GM21737 (cell line): ENCODE results near the gene SCN11A.

Experiments
- ATAC-seq: cut with Tn5 transposase; IDR thresholded peaks from one replicate; pipeline ENCODE4 v1.9.1; 2021; ENCODE audit warnings: mild to moderate bottlenecking, moderate library complexity; ENCODE audit not compliant: unreplicated experiment

SCN11A gene

DNA sequence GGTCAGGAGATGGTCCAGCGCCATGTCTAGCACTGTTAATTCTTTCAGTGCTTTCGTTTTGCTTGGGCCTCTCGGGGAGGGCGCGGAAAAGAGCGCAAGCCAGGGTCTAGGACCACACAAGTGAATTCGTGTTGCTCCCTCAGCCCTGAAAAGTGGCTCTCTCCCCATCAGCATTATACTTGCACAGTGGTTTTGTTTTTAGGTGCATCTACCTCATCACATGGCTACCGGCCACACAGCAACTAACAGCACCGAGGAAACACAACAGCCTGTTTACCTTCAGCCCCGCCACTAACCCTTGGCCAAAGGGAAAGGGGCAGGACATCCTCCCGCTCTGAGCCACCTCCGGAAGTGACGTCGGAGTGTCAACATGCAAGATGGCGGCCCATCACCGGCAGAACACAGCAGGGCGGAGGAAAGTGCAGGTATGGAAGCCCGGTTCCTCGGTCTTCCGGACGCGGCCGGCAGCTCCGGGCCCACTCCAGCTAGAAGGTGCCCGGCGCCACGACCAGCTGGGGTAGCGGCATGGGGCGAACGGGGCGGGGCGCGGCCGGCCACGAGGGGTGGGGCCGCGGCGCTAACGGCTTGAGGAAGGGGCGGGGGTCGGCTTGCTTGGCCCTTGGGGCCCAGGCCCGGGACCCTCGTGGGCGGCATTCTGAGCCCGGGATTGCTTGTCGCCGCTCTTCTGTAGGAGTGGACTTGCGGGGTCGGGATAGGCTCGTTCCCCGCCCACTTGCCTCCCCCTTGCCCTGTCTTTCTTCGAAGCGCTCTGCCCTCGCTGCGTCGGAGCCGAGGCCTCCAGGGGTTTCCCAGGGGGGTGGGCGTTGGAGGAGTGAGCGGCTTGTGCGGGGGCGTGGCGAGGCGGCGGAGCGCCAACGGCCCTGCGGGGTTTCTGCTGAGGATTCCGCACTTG is at the start of gene SCN11A, which contains the start of gene WDR48:
SCN11A (minus strand) TSS at position 296 of the 913 bp plus-strand sequence. CDS start 101,582 bp downstream, outside the sequence.
WDR48 (plus strand) TSS at position 368 of the 913 bp plus-strand sequence; CDS start at position 378, 10 bp downstream.
- peak; percentile 98 for ATAC-seq

DNA sequence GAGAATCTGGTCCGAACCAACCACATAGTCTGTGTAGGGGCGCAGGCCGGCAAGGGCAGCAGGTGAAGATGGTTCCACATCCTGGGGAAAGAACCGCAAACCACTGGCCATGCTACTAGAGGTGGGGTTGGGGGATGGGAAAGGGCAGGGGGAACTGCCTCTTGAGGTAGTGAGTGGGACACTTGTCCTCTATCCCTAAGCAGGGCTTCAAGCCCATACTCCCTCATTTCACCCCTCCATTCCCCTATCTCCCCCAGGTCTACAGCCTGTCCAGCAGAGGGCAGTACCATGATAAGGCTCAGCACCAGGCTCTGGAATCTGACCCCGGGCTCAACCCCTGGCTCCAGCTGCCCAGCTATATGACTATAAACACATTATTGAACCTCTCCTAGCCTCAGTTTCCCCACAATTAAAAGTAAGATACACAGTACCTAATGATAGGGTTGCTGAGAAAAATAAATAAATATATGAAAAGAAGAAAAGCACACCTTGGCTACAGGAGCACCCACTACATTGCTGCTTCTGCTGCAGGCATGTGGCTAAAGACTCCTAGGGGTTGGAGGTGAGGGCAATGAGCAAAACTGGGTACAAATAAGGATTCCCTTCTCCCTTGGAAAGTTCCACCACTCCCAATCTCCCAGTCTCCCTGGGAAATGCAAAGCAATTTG is 49.4 kb upstream of the SCN11A start:
- no peak for ATAC-seq

- no peak for ATAC-seq
These were observed 48.7 kb upstream of the SCN11A start for GRCh38 chr3:39100500-39100886.

DNA sequence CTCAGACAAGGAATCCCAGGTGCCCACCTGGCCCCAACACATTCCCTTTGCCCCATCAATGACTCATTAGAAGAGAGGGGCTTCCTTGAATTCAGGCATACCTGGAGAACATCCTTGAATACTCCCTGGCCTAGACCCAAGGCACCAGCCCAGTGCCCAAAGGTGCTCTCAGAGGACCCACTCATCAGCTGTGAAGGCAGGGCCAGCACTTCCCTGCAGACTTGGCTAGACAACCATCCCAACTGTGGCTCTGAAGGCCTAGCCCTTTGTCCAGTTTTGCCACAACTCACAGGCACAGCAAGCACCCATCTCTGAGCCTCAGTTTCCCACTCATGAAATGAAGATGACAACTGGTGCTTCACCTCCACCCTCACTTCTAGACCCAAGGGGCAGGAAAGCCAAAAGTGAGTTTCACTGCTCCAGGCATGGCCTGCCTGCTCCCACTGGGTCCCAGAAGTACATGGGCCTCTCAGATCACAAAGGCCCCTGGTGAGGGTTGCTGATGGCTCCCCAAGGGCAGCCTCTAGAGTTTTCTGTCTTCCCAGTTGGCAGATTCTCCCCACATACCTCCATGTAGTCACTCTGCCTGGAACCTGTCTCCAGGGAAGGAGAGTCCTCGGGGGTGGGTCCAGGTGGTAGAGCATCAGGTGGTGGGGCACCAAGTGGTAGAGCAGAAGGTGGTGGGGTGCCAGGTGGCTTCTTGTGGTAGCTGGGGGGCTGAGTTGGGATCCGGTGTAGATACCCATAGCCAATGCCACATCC is 48.2 kb upstream of the SCN11A start:
- no peak for ATAC-seq

DNA sequence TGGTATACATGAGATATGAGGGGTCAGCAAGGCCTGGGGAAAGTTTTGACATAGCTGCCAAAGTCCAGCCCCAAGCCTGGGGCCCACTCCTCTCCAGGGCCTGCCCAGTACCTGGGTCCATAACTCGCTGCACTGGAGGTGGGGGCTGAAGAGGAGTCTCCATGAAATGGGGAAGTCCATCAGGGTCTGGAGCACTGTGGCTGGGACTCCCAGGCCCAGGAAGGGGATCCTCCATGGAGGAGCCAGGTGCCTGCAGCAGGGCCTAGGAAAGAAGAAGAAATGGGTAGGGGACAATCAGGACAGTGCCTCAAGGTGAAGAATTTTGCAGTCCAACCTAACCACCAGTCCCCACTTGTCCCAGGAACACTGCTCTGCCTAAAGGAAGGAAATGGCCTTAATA is 47.5 kb upstream of the SCN11A start:
- no peak for ATAC-seq

- no peak for ATAC-seq
These were observed 46.8 kb upstream of the SCN11A start for GRCh38 chr3:39098473-39099000.

DNA sequence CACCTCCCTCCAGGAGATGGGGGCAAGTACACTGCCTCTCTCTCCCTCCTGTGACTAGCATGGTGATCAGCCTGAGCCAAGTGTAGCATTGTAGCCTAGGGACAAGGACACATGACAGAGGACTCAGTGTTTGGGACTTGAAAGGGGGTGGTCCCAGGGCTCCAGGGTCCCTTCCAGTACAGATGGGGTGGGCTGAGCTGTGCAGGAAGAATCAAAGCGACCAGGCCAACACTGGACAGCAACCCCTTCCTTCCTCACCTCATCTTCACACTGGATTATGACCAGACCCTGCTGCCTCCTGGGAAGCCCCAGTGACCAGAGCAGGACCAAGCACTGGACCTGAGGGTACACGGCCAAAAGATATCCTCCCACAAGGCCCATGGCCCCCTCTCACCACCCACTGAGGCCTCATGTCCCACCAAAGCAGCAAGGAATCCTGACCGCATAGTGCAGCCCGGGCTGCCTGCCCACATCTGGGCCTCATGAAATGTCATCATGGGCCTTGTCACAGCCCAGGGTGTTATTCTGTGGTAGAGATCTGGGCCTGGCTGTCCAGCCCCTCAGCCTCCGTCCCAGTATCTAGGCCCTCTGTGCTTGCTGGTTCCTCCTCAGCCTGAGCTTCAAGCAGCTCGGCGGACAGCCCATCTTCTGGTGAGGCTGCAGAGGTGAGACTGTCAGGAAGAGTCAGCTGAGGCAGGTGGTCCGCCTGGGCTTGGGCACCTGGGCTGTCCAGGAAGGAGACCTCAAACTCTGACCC is 46.1 kb upstream of the SCN11A start:
- no peak for ATAC-seq

DNA sequence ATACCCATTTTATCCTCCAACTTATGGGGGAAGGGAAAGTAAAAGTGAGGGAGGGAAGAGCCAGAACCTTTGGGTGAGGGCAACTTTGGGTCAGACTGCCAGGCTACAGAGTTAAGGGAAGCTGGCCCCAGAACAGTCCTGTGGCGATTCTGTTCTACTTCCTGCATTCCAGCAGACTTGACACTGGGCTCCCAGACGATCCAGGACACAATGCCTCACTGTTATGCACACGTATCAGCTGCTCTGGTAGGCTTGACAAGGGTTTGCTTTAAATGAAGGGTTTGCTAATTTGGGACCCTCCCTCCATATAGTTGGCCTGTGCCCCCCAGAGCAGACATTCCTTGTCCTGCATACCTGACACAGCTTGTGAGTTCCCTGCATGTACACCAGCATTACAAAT is 45.0 kb upstream of the SCN11A start:
- no peak for ATAC-seq

DNA sequence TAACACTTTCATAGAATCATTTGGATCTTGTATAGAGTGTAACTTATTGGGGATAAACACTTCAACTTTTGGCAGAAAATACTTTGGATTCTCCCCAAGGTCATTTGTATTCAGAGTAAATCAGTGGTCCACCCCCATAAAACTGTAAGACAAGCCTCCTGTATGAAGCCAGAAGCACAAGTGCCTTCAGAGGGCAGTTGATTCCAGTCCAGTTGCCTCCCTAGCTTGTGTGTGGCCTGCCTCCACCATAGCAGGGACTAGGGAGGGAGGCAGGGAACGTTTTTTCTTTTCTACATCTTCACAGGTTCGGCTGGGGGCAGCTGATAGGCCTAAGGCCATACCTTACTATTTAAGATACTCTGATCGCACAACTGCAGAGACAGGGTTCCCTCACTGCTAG is 44.0 kb upstream of the SCN11A start:
- ATAC-seq: no peak

- no peak for ATAC-seq
These were observed 43.3 kb upstream of the SCN11A start for GRCh38 chr3:39094851-39095677.

GRCh38 chr3:39090922-39091321 is 39.2 kb upstream of the SCN11A start:
- no peak for ATAC-seq

- no peak for ATAC-seq
These were observed 37.1 kb upstream of the SCN11A start for GRCh38 chr3:39088889-39089288.

- no peak for ATAC-seq
These were observed 36.7 kb upstream of the SCN11A start for GRCh38 chr3:39088456-39088855.

DNA sequence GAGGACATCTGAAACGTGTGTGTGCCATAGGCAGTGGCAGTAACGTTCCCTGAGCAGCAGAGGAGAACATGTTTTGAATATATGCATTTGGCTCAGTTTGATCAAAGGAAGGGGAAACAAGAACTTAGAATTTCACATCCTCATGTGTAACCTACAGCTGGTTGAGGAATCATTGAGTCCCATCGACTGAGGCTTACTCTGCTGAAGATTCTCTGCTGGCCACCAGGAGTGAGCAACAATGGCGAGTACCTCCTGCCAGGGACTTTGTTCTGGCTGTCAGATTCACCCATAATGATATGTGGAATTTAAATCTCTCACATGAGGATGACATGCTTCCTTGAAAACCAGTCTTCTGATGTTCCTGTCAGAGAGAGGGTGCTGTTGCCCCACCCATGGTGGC is 34.4 kb upstream of the SCN11A start:
- no peak for ATAC-seq

DNA sequence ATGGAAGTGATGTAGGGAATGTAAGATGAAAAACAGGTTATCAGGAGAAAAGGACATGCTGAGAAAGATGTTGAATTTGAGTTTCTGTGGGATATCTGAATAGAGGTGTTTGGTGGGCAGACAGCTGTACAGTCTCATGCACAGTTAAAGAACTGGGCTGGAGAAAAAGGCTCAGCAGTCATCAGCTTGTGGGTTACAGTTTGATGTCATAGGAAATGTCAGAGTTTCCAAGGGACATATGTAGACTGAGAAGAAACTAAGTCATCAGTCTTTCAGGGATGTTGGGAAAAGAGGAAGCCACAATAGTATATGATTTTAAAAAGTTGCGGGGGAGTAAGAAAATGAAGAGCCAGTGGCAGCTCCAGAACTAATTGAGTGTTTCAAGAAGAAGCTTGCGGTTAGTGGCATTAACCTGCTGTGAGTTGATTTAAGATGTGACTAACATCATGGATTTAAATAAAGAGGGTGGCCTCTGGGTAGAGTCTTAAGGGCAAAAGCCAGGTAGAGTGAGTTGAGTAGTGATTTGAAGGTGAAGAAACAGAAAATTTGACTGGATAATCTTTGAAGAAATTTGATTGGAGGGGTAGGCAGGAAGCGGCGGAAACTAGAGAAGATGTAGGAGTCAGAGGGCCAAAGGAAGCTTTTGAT is 31.0 kb upstream of the SCN11A start:
- no peak for ATAC-seq

DNA sequence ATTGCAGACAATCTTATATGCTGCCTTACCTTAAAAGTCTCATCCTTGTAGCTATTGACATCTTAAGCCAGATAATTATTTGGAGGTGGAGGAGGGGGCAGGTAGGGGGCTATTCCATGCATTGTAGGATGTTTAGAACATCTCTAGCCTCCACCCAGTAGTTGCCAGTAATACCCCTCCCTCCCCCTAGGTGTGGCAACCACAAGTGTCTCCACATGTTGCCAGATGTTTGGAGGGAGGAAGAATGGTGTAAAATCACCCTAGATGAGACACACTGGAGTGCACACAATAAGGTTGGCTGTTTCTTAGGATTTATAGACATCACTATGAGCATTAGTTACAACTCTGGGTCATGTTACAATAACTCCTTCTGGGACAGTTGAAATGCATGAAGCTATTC is 28.3 kb upstream of the SCN11A start:
- ATAC-seq: no peak

DNA sequence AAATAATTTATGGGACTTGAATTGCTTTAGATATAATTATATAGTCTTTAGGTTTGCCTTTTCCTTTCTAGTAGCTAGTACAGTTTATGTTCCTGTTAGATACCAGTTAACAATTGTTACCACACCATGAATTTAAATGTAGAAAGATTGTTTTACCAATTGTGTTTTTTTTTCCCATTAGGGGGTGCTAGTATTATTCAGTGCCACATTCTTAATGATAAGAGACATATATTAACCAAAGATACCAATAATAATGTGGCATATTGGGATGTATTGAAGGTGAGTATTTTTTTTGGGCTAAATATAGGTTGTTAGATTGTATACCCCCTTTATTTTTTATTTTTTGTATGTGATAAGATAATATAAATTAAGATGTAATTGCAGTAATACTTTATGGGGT is 27.8 kb upstream of the SCN11A start:
- no peak for ATAC-seq

DNA sequence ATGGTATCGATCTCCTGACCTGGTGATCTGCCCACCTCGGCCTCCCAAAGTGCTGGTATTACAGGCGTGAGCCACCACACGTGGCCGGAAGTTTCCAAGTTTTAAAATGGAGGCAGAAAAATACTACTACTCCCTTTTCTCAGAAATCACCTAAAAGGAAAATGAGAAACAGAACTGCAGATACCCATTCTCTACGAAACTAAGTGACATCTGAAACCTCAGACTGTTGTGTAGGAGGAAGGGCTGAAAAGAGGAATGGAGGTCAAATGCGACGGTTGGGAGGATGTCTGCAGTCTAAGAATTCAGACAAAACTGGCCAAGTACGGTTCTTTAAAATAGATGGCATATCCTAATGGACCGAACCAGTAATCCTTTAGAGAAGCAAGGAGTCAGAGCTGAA is 24.2 kb upstream of the SCN11A start:
- ATAC-seq: no peak

GRCh38 chr3:39068556-39068955 is 16.8 kb upstream of the SCN11A start:
- no peak for ATAC-seq
